H9 (cell line): Measurements from ENCODE around the gene ACKR1. TPM values are rescaled to one million over a fixed set of nuclear protein-coding genes. Genes with fewer than 3 reads are reported as not detected.
A peak's percentile ranks its signal among the peaks of the same experiment; 100 is the strongest.

ENCODE experiments used
- DNase-seq: peaks from one replicate; pipeline ENCODE4 v3.0.0-alpha.2; 2017
- H2AFZ ChIP-seq: one replicate; pipeline ENCODE4 v1.6.1; 2013; ENCODE audit warnings: mild to moderate bottlenecking, low read length, control low read depth, moderate library complexity
- H2AK5ac ChIP-seq: 2 replicates; pipeline ENCODE4 v1.6.1; 2013; ENCODE audit warnings: low read length, control low read depth, mixed read lengths; ENCODE audit not compliant: insufficient read length
- H2BK120ac ChIP-seq: one replicate; pipeline ENCODE4 v1.6.1; 2013; ENCODE audit warnings: low read depth, mild to moderate bottlenecking, low read length, control low read depth, inconsistent platforms; ENCODE audit not compliant: poor library complexity, severe bottlenecking
- H2BK12ac ChIP-seq: 2 replicates; pipeline ENCODE4 v1.6.1; 2013; ENCODE audit warnings: low read length, control low read depth, mixed read lengths, low read depth; ENCODE audit not compliant: insufficient read length
- H2BK15ac ChIP-seq: 2 replicates; pipeline ENCODE4 v1.6.1; 2013; ENCODE audit warnings: low read depth, low read length, control low read depth
- H2BK20ac ChIP-seq: one replicate; pipeline ENCODE4 v1.6.1; 2013; ENCODE audit warnings: low read depth, mild to moderate bottlenecking, low read length, control low read depth, inconsistent platforms; ENCODE audit not compliant: poor library complexity, severe bottlenecking
- H2BK5ac ChIP-seq: 2 replicates; pipeline ENCODE4 v1.6.1; 2013; ENCODE audit warnings: low read length, control low read depth, mixed read lengths; ENCODE audit not compliant: insufficient read length
- H3K14ac ChIP-seq: 2 replicates; pipeline ENCODE4 v1.6.1; 2013; ENCODE audit warnings: low read length, control low read depth; ENCODE audit not compliant: insufficient read depth
- H3K18ac ChIP-seq: 2 replicates; pipeline ENCODE4 v1.6.1; 2013; ENCODE audit warnings: low read depth, mild to moderate bottlenecking, mixed read lengths, low read length, control low read depth; ENCODE audit not compliant: insufficient read length
- H3K23ac ChIP-seq: 2 replicates; pipeline ENCODE4 v1.6.1; 2013; ENCODE audit warnings: low read length, control low read depth, mixed read lengths, low read depth; ENCODE audit not compliant: insufficient read length
- H3K23me2 ChIP-seq: 2 replicates; pipeline ENCODE4 v1.6.1; 2013; ENCODE audit warnings: low read depth, mild to moderate bottlenecking, mixed read lengths, low read length, control low read depth; ENCODE audit not compliant: insufficient read length, poor library complexity, severe bottlenecking
- H3K27ac ChIP-seq: 2 replicates; pipeline ENCODE4 v1.5.1; 2013; ENCODE audit warnings: low read length, control low read depth, mixed read lengths, low read depth; ENCODE audit not compliant: insufficient read length
- H3K27me3 ChIP-seq: 2 replicates; pipeline ENCODE4 v1.6.1; 2013; ENCODE audit warnings: low read length, control low read depth, inconsistent platforms; ENCODE audit not compliant: insufficient read depth
- H3K4ac ChIP-seq: 2 replicates; pipeline ENCODE4 v1.6.1; 2013; ENCODE audit warnings: low read depth, mild to moderate bottlenecking, control low read depth, inconsistent platforms, low read length, moderate library complexity
- H3K4me1 ChIP-seq: 2 replicates; pipeline ENCODE4 v1.6.1; 2013; ENCODE audit warnings: low read length, control low read depth, inconsistent platforms; ENCODE audit not compliant: insufficient read depth
- H3K4me2 ChIP-seq: 2 replicates; pipeline ENCODE4 v1.6.1; 2013; ENCODE audit warnings: low read length, control low read depth, mixed read lengths; ENCODE audit not compliant: insufficient read length, insufficient read depth
- H3K56ac ChIP-seq: 2 replicates; pipeline ENCODE4 v1.6.1; 2013; ENCODE audit warnings: low read depth, mild to moderate bottlenecking, mixed read lengths, low read length, control low read depth; ENCODE audit not compliant: insufficient read length
- H3K79me1 ChIP-seq: 2 replicates; pipeline ENCODE4 v1.6.1; 2013; ENCODE audit warnings: low read depth, mild to moderate bottlenecking, moderate library complexity, low read length, control low read depth, inconsistent platforms; ENCODE audit not compliant: insufficient read depth, poor library complexity, severe bottlenecking
- H3K79me2 ChIP-seq: 2 replicates; pipeline ENCODE4 v1.6.1; 2013; ENCODE audit warnings: low read length, control low read depth, inconsistent platforms; ENCODE audit not compliant: insufficient read depth
- H3K9ac ChIP-seq: 2 replicates; pipeline ENCODE4 v1.6.1; 2013; ENCODE audit warnings: low read length, control low read depth, mixed read lengths; ENCODE audit not compliant: insufficient read length; ENCODE audit errors: extremely low read depth
- H3K9me3 ChIP-seq: one replicate; pipeline ENCODE4 v1.6.1; 2013; ENCODE audit warnings: low read depth, low read length, inconsistent platforms; ENCODE audit not compliant: control insufficient read depth
- H3T11ph ChIP-seq: one replicate; pipeline ENCODE4 v1.6.1; 2013; ENCODE audit warnings: mild to moderate bottlenecking, low read length, control low read depth, inconsistent platforms
- H4K20me1 ChIP-seq: one replicate; pipeline ENCODE4 v1.6.1; 2013; ENCODE audit not compliant: control insufficient read depth, insufficient read length, insufficient read depth
- H4K5ac ChIP-seq: 2 replicates; pipeline ENCODE4 v1.6.1; 2013; ENCODE audit warnings: low read depth, mild to moderate bottlenecking, mixed read lengths, low read length, control low read depth; ENCODE audit not compliant: insufficient read length
- H4K8ac ChIP-seq: replicated peaks from 2 replicates; pipeline ENCODE4 v1.6.1; 2013; ENCODE audit warnings: low read length, control low read depth, mixed read lengths, low read depth; ENCODE audit not compliant: insufficient read length
- H4K91ac ChIP-seq: 2 replicates; pipeline ENCODE4 v1.6.1; 2013; ENCODE audit warnings: low read depth, mild to moderate bottlenecking, moderate library complexity, mixed read lengths, low read length, control low read depth; ENCODE audit not compliant: insufficient read length
- H3K27ac Mint-ChIP-seq, 3 experiments: 2 replicates in 2 of 3; 3 replicates in 1 of 3; pipeline ENCODE4 v1.8.0; 2020 to 2021; ENCODE audit warnings: mixed read lengths in 3 of 3, mild to moderate bottlenecking in 1 of 3, moderate library complexity in 1 of 3
- H3K27me3 Mint-ChIP-seq: 2 replicates; pipeline ENCODE4 v1.8.0; 2021; ENCODE audit warnings: low read depth, mild to moderate bottlenecking, moderate library complexity, mixed read lengths
- H3K36me3 Mint-ChIP-seq, 3 experiments: 2 replicates in 2 of 3; 3 replicates in 1 of 3; pipeline ENCODE4 v1.8.0; 2020 to 2021; ENCODE audit warnings: low read depth in 3 of 3, mixed read lengths in 3 of 3; ENCODE audit not compliant: insufficient read depth in 1 of 3
- H3K4me1 Mint-ChIP-seq, 2 experiments: 2 replicates each; pipeline ENCODE4 v1.8.0; 2020; ENCODE audit warnings: mixed read lengths in 2 of 2
- H3K4me3 Mint-ChIP-seq, 2 experiments: 2 replicates in 1 of 2; 3 replicates in 1 of 2; pipeline ENCODE4 v1.8.0; 2020 to 2021; ENCODE audit warnings: mild to moderate bottlenecking in 2 of 2, mixed read lengths in 2 of 2, moderate library complexity in 1 of 2
- H3K9me3 Mint-ChIP-seq, 2 experiments: 2 replicates in 1 of 2; 3 replicates in 1 of 2; pipeline ENCODE4 v1.8.0; 2020; ENCODE audit warnings: mild to moderate bottlenecking in 2 of 2, mixed read lengths in 2 of 2, moderate library complexity in 1 of 2
- WGBS: extraction: QIAGEN DNeasy Blood & Tissue Kit; methylation state at CpG from one replicate; pipeline ENCODE4 v1.1.7; 2013; ENCODE audit warnings: missing lambda C conversion rate, low lambda C conversion rate, mixed read lengths; ENCODE audit not compliant: insufficient read length; ENCODE audit errors: extremely low coverage; 5-methylcytosine and 5-hydroxymethylcytosine counted together
- total RNA-seq: library from RNA; stranded (reverse); gene quantifications from 2 replicates; pipeline ENCODE4 v1.2.1, GENCODE V29; 2021
- TF ChIP-seq, protein P1 (sequence below): fragments of 200-600 bp; sonication (generic); conservative IDR thresholded peaks from 3 replicates; pipeline ENCODE4 v1.8.0; 2021; ENCODE audit warnings: antibody characterized with exemption, mild to moderate bottlenecking

ACKR1 gene
- total RNA-seq, 1 experiment from 2014 or later: 0.26 TPM

GRCh38 chr1:159172614-159173291 is 31.9 kb upstream of the ACKR1 start:
- H2AFZ ChIP-seq: no peak overlapping the region

More at GRCh38 chr1:159172614-159173291, 31.9 kb upstream of the ACKR1 start:
- Histone ChIP-seq H3K27ac (no peak overlapping the region), H2BK12ac (no peak overlapping the region), H4K8ac (no peak overlapping the region), H3K4me1 (no peaks in the 10 kb centered on the region), H2AK5ac (no peak overlapping the region), H3T11ph (no peak overlapping the region), H3K9me3 (no peaks in the 10 kb centered on the region), H2BK15ac (no peak overlapping the region), H3K79me2 (no peaks in the 10 kb centered on the region), H4K20me1 (no peaks in the 10 kb centered on the region), H3K9ac (no peak overlapping the region), H3K27me3 (no peaks in the 10 kb centered on the region), H3K4me2 (peak overlapping the region; percentile 95), H3K18ac (no peak overlapping the region), H2BK120ac (no peak overlapping the region), H3K14ac (no peak overlapping the region), H3K56ac (no peak overlapping the region), H3K79me1 (no peaks in the 10 kb centered on the region), H3K4ac (no peak overlapping the region), H2BK5ac (no peak overlapping the region), H4K91ac (no peak overlapping the region), H4K5ac (no peak overlapping the region), H3K23me2 (peaks cover 9% of the 10 kb centered on the region), H2BK20ac (no peak overlapping the region), H3K23ac (no peak overlapping the region)
- no peaks in the 10 kb centered on the region for H3K36me3 Mint-ChIP-seq
- TF ChIP-seq, protein P1, sequence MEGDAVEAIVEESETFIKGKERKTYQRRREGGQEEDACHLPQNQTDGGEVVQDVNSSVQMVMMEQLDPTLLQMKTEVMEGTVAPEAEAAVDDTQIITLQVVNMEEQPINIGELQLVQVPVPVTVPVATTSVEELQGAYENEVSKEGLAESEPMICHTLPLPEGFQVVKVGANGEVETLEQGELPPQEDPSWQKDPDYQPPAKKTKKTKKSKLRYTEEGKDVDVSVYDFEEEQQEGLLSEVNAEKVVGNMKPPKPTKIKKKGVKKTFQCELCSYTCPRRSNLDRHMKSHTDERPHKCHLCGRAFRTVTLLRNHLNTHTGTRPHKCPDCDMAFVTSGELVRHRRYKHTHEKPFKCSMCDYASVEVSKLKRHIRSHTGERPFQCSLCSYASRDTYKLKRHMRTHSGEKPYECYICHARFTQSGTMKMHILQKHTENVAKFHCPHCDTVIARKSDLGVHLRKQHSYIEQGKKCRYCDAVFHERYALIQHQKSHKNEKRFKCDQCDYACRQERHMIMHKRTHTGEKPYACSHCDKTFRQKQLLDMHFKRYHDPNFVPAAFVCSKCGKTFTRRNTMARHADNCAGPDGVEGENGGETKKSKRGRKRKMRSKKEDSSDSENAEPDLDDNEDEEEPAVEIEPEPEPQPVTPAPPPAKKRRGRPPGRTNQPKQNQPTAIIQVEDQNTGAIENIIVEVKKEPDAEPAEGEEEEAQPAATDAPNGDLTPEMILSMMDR: no peak
- WGBS: no CpG with 5 or more reads among the region's 17 CpGs
- H3K9me3 Mint-ChIP-seq: no peaks in the 10 kb centered on the region
- DNase-seq: peak; percentile 65
- peak overlapping the region; percentile 72 to 97 for H3K4me3 Mint-ChIP-seq
- no peak overlapping the region for H3K27ac Mint-ChIP-seq
- peaks cover 12 to 21% of the 10 kb centered on the region in 2 experiments for H3K4me1 Mint-ChIP-seq
- H3K27me3 Mint-ChIP-seq: peaks cover 48% of the 10 kb centered on the region
